KOPT-K1 (cell line): ENCODE data around the gene SLC44A1.

ENCODE experiments used
- H3K27ac ChIP-seq: fragments of 200-600 bp; sonication (generic); 2 replicates; pipeline ENCODE4 v1.5.1; 2016; ENCODE audit warnings: antibody characterized with exemption, mild to moderate bottlenecking, low read depth, low read length; ENCODE audit not compliant: poor library complexity, severe bottlenecking
- H3K36me3 ChIP-seq: fragments of 200-600 bp; sonication (generic); 2 replicates; pipeline ENCODE4 v1.5.1; 2017; ENCODE audit warnings: antibody characterized with exemption, mild to moderate bottlenecking, low read length, moderate library complexity; ENCODE audit not compliant: insufficient read depth
- H3K9me3 ChIP-seq: fragments of 200-600 bp; sonication (generic); 2 replicates; pipeline ENCODE4 v1.5.1; 2017; ENCODE audit warnings: antibody characterized with exemption, low read length, mild to moderate bottlenecking; ENCODE audit not compliant: insufficient read depth, poor library complexity, severe bottlenecking

SLC44A1 gene

GRCh38 chr9:105414947-105415661, 170.7 kb downstream of the SLC44A1 start:
- H3K27ac ChIP-seq = no peak overlapping the region
- H3K9me3 ChIP-seq = no peaks in the 10 kb centered on the region
- H3K36me3 ChIP-seq = no peaks in the 10 kb centered on the region

GRCh38 chr9:105415662-105415980, 171.2 kb downstream of the SLC44A1 start:
- Histone ChIP-seq H3K27ac (no peak overlapping the region), H3K9me3 (no peaks in the 10 kb centered on the region), H3K36me3 (no peaks in the 10 kb centered on the region)

DNA sequence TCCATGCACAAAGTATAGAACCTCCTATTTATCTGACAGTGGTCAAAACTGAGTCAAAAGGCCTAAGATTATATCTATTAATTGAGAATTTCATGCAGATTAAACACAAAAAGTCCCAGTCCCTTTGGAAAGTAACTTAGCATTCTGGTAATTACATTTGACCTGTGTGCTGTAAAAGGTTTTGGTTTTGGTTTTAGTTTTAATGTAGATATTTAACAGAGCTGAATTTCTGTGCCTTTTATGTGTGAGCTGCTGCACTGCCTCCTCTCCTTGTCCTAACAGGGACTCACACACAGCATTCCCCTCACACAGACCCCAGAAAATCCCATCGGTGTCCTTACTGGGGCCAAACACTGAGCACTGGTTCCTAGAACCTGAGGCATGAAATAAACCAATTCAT, 172.4 kb downstream of the SLC44A1 start:
- H3K9me3 ChIP-seq = no peaks in the 10 kb centered on the region
- no peaks in the 10 kb centered on the region for H3K36me3 ChIP-seq
- H3K27ac ChIP-seq = no peak overlapping the region

- Histone ChIP-seq H3K27ac (no peak overlapping the region), H3K9me3 (no peaks in the 10 kb centered on the region), H3K36me3 (no peaks in the 10 kb centered on the region)
These were observed 174.4 kb downstream of the SLC44A1 start for GRCh38 chr9:105418588-105419500.

- Histone ChIP-seq H3K9me3 (no peaks in the 10 kb centered on the region), H3K27ac (no peak overlapping the region)
These were observed 175.6 kb downstream of the SLC44A1 start for GRCh38 chr9:105419816-105420597.

DNA sequence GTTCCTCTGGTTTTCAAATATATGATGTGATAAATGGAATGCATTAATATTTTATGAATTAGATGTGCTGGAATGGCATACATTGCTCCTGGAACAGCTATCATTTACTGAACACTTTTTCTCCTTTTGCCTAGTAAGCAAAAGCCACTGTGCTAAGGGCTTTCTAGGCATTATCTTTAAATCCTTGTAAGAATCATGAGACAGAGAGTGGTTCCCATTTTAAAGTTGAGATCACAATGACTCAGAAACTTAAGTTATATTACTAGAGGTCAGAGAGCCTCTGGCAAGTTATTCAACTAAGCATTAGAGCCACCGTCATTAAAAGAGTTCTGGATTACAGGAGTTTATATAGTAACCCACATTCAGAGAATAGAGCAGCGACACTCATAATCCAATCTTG, 176.7 kb downstream of the SLC44A1 start:
- Histone ChIP-seq H3K9me3 (no peaks in the 10 kb centered on the region), H3K27ac (no peak overlapping the region), H3K36me3 (no peaks in the 10 kb centered on the region)

More at GRCh38 chr9:105419816-105420597, 175.6 kb downstream of the SLC44A1 start:
- H3K36me3 ChIP-seq = no peaks in the 10 kb centered on the region

DNA sequence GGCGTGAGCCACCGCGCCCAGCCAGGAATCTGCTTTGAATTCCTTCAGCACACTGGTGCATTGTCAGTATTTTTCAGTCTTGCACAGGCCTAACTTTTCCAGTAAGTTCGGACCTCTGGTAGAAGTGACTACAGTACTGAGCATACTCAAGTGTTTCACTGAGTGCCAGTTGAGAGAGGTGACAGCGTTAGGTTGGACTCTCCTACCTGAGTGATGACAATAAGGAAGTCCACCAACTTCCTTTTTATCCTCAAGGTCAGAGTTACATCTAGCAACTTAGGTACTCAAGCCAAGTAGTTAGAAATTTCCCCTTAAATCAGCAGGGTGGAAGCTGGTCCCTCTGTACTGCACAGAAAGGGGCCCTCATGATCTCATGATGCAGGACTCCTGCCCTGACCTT, 177.4 kb downstream of the SLC44A1 start:
- H3K36me3 ChIP-seq = no peaks in the 10 kb centered on the region
- H3K27ac ChIP-seq = no peak overlapping the region
- no peaks in the 10 kb centered on the region for H3K9me3 ChIP-seq

GRCh38 chr9:105425816-105426433, 181.5 kb downstream of the SLC44A1 start:
- H3K9me3 ChIP-seq = no peaks in the 10 kb centered on the region
- no peak overlapping the region for H3K27ac ChIP-seq
- H3K36me3 ChIP-seq = no peaks in the 10 kb centered on the region

DNA sequence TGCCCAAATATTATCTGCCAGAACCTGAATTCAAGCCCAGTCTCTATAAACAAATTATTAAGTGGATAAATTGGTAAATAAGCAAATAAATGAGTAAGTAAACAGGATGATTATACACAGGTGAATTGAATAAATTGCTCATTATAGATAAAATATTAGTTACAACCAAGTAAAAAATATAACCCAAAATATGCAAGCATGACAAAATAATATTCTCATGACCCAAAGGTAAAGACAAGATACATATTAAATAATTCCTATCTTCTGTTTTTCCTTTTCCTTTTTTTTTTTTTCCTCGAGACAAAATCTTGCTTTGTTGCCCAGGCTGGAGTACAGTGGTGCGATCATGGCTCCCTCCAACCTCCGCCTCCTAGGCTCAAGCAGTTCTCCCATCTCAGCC, 182.2 kb downstream of the SLC44A1 start:
- Histone ChIP-seq H3K36me3 (no peaks in the 10 kb centered on the region), H3K27ac (no peak overlapping the region), H3K9me3 (no peaks in the 10 kb centered on the region)

DNA sequence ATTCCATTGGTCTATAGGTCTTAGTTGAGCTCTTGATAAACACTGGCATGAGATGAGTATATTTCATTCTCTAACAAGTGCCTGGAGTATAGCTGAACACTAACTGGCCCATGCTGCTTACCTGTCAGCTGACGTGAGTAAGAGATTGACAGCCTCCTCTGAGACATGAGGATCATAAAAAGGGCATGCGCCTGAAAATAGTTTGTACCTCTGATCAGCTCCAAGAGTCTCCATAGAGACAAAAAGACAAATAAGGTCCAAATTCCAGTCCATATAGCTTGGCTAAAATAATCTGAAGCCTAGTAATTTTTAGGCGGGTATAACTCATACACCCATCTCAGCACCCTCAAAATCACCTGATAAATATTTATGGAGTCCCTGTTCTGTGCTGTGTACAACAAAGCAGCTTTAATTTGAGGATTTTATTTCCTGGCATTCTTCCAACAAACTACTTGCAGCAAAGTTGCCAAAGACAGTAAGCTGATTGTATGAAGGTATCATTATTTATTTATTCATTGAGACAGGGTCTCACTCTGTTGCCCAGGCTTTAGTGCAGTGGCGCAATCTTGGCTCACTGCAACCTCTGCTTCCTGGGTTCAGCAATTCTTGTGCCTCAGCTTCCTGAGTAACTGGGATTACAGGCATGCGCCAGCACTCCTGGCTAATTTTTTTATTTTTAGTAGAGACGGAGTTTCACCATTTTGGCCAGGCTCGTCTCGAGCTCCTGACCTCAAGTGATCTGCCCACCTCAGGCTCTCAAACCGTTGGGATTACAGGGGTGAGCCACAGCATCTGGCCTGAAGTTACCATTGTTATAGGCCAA, 187.2 kb downstream of the SLC44A1 start:
- no peak overlapping the region for H3K27ac ChIP-seq
- no peaks in the 10 kb centered on the region for H3K36me3 ChIP-seq
- no peaks in the 10 kb centered on the region for H3K9me3 ChIP-seq

- Histone ChIP-seq H3K36me3 (no peaks in the 10 kb centered on the region), H3K9me3 (no peaks in the 10 kb centered on the region), H3K27ac (no peak overlapping the region)
These were observed 187.9 kb downstream of the SLC44A1 start for GRCh38 chr9:105432247-105432842.

- Histone ChIP-seq H3K9me3 (no peaks in the 10 kb centered on the region), H3K36me3 (no peaks in the 10 kb centered on the region), H3K27ac (no peak overlapping the region)
These were observed 191.0 kb downstream of the SLC44A1 start for GRCh38 chr9:105435453-105435852.

DNA sequence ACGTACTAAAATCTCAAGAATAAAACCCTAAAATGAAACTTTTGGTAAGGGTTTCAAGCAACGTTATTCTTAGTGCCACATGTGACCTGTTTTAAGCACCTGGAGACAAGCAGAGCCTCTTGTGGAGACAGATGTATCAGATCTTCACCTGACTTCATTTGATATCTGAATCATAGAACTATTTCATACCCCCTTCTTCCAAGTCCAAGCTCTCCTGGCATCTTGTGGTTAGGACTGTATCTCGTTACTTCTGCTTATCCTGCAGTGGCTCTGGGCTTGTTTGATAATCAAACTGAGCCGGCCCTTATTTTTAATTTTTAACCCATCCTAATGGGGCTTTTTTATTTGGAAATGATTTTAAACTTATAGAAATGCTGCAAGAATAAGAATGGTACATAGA, 192.3 kb downstream of the SLC44A1 start:
- no peaks in the 10 kb centered on the region for H3K9me3 ChIP-seq
- H3K36me3 ChIP-seq = no peaks in the 10 kb centered on the region
- no peak overlapping the region for H3K27ac ChIP-seq

- Histone ChIP-seq H3K36me3 (no peaks in the 10 kb centered on the region), H3K9me3 (no peaks in the 10 kb centered on the region), H3K27ac (no peak overlapping the region)
These were observed 193.3 kb downstream of the SLC44A1 start for GRCh38 chr9:105437704-105438103.
